GM12891 (cell line): ENCODE results near the gene RPP14.

Experiments used
- PAX5 ChIP-seq: IDR thresholded peaks from 2 replicates; pipeline ENCODE4 v1.6.1; 2011; ENCODE audit warnings: low read length, moderate library complexity, mild to moderate bottlenecking; ENCODE audit not compliant: insufficient read depth, severe bottlenecking
- POLR2A ChIP-seq: IDR thresholded peaks from 2 replicates; pipeline ENCODE4 v1.6.1; 2011; ENCODE audit warnings: low read depth, low read length, control low read depth
- POLR2AphosphoS5 ChIP-seq: IDR thresholded peaks from 2 replicates; pipeline ENCODE4 v1.6.1; 2011; ENCODE audit warnings: low read depth, low read length, control low read depth
- POU2F2 ChIP-seq: IDR thresholded peaks from 2 replicates; pipeline ENCODE4 v1.6.1; 2011; ENCODE audit warnings: low read depth, mild to moderate bottlenecking, control low read depth, low read length, moderate library complexity
- SPI1 ChIP-seq: IDR thresholded peaks from 2 replicates; pipeline ENCODE4 v1.6.1; 2011; ENCODE audit warnings: low read depth, low read length, control low read depth
- TAF1 ChIP-seq: IDR thresholded peaks from 2 replicates; pipeline ENCODE4 v1.6.1; 2011; ENCODE audit warnings: low read depth, low read length, control low read depth

DNA sequence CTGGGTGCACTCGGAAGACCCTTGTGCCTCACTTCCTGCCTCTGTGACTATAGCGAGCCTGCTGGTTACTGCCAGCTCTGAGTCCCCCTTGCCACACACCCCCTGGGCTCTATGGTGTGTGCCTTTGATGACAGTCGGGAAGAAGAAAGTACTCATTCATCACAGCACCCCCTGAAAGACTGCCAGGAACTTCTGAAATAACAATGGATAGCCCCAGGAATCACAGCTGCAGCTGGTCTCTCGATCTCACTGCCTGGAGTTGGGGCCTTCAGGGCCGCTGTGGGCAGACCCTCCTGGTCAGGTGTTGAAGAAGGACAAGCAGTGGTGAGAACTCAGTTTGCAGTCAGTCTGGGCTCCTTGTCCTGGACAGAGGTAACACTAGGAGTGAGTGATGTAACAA is 9.8 kb upstream of the RPP14 start:
- no peak for TF ChIP-seq POLR2A
- no peak for TF ChIP-seq SPI1
- no peak for TF ChIP-seq TAF1
- no peak for TF ChIP-seq POLR2AphosphoS5
- no peak for TF ChIP-seq PAX5
- TF ChIP-seq POU2F2: no peak
